Smooth muscle cell (in vitro differentiated cells): ENCODE measurements around the gene GOLGA1. TPM values are rescaled to one million over a fixed set of nuclear protein-coding genes. Genes with fewer than 3 reads are reported as not detected.

Source experiments
- DNase-seq: peaks from one replicate; lab custom pipeline; 2025; ENCODE audit not compliant: unreplicated experiment; lab: John Stamatoyannopoulos, UW
- H2AFZ ChIP-seq: fragments of 200-600 bp; sonication (generic); 2 replicates; pipeline ENCODE4 v1.6.0; 2016; ENCODE audit warnings: antibody characterized with exemption, low read depth, mild to moderate bottlenecking
- H3F3A ChIP-seq: fragments of 200-600 bp; sonication (generic); 2 replicates; pipeline ENCODE4 v1.6.0; 2017; ENCODE audit warnings: antibody characterized with exemption, low read depth
- H3K27ac ChIP-seq: fragments of 200-600 bp; sonication (generic); 2 replicates; pipeline ENCODE4 v1.5.1; 2016; ENCODE audit warnings: low read depth, mild to moderate bottlenecking
- H3K27me3 ChIP-seq: fragments of 200-600 bp; sonication (generic); 2 replicates; pipeline ENCODE4 v1.6.1; 2016; ENCODE audit warnings: low read depth, mild to moderate bottlenecking
- H3K36me3 ChIP-seq: fragments of 200-600 bp; sonication (generic); 2 replicates; pipeline ENCODE4 v1.5.1; 2016; ENCODE audit warnings: low read depth
- H3K4me1 ChIP-seq: fragments of 200-600 bp; sonication (generic); 2 replicates; pipeline ENCODE4 v1.5.1; 2016; ENCODE audit warnings: low read depth
- H3K4me2 ChIP-seq: fragments of 200-600 bp; sonication (generic); 2 replicates; pipeline ENCODE4 v1.6.0; 2016; ENCODE audit warnings: mild to moderate bottlenecking
- H3K4me3 ChIP-seq: fragments of 200-600 bp; sonication (generic); 2 replicates; pipeline ENCODE4 v1.5.1; 2016; ENCODE audit warnings: mild to moderate bottlenecking
- H3K79me2 ChIP-seq: fragments of 200-600 bp; sonication (generic); 2 replicates; pipeline ENCODE4 v1.6.0; 2016; ENCODE audit warnings: low read depth, mild to moderate bottlenecking
- H3K9ac ChIP-seq: fragments of 200-600 bp; sonication (generic); 2 replicates; pipeline ENCODE4 v1.6.0; 2016; ENCODE audit warnings: low read depth
- H3K9me3 ChIP-seq: fragments of 200-600 bp; sonication (generic); replicated peaks from 2 replicates; pipeline ENCODE4 v1.5.1; 2016; ENCODE audit warnings: low read depth
- H4K20me1 ChIP-seq: fragments of 200-600 bp; sonication (generic); 2 replicates; pipeline ENCODE4 v1.6.0; 2016; ENCODE audit warnings: low read depth
- CTCF ChIP-seq: fragments of 200-600 bp; sonication (generic); IDR thresholded peaks from 2 replicates; pipeline ENCODE4 v1.5.1; 2017; ENCODE audit warnings: borderline replicate concordance, mild to moderate bottlenecking, antibody characterized with exemption; ENCODE audit not compliant: insufficient read depth, poor library complexity, severe bottlenecking
- WGBS: methylation state at CpG from one replicate; pipeline ENCODE4 v1.1.7; 2016; ENCODE audit warnings: low lambda C conversion rate; 5-methylcytosine and 5-hydroxymethylcytosine counted together
- polyA plus RNA-seq: library from polyadenylated mRNA; unstranded; fragments of >200 nt; fragmentation: Nextera tagmentation; extraction: Ambion mirVana; gene quantifications from 2 replicates; pipeline ENCODE4 v1.2.1, GENCODE V29; 2016
- total RNA-seq: library from RNA; depleted of rRNA; stranded (reverse); fragments of >200 nt; gene quantifications from 2 replicates; pipeline ENCODE4 v1.2.3, GENCODE V29; 2014

Gene GOLGA1
- total and polyA plus RNA-seq, 2 experiments from 2014 or later: 6.8 to 11.0 TPM

- Histone ChIP-seq H3K4me1 (no peaks in the 10 kb centered on the region), H3K9ac (no peak overlapping the region), H2AFZ (no peak overlapping the region), H3K4me3 (no peak overlapping the region), H3K4me2 (no peak overlapping the region), H3K27me3 (no peaks in the 10 kb centered on the region), H3K9me3 (no peaks in the 10 kb centered on the region), H3K27ac (no peak overlapping the region), H3K36me3 (no peaks in the 10 kb centered on the region), H3F3A (no peaks in the 10 kb centered on the region), H4K20me1 (no peaks in the 10 kb centered on the region), H3K79me2 (no peaks in the 10 kb centered on the region)
- no peak for TF ChIP-seq CTCF
- DNase-seq: no peak
- 48% methylated on average over 2 of the region's 2 CpGs for WGBS
These were observed 34.2 kb upstream of the GOLGA1 start for GRCh38 chr9:124975131-124975530.

- no peak overlapping the region for H3K9ac ChIP-seq
- H3K79me2 ChIP-seq: no peaks in the 10 kb centered on the region
- no peak overlapping the region for H3K4me2 ChIP-seq
- no peaks in the 10 kb centered on the region for H4K20me1 ChIP-seq
- H3K27ac ChIP-seq: no peak overlapping the region
- WGBS: 82% methylated on average over 6 of the region's 6 CpGs
- DNase-seq: no peak
- H3K27me3 ChIP-seq: no peaks in the 10 kb centered on the region
- H3K9me3 ChIP-seq: no peaks in the 10 kb centered on the region
- no peak overlapping the region for H2AFZ ChIP-seq
- no peaks in the 10 kb centered on the region for H3K36me3 ChIP-seq
- H3K4me3 ChIP-seq: no peak overlapping the region
- H3F3A ChIP-seq: no peaks in the 10 kb centered on the region
- no peaks in the 10 kb centered on the region for H3K4me1 ChIP-seq
- TF ChIP-seq CTCF: no peak
These were observed 32.9 kb upstream of the GOLGA1 start for GRCh38 chr9:124973807-124974206.

GRCh38 chr9:124972241-124972770 lies 31.4 kb upstream of the GOLGA1 start:
- WGBS: 97% methylated on average over 2 of the region's 2 CpGs
- Histone ChIP-seq H3K4me3 (no peak overlapping the region), H3K79me2 (no peaks in the 10 kb centered on the region), H2AFZ (no peak overlapping the region), H3K4me2 (no peak overlapping the region), H4K20me1 (no peaks in the 10 kb centered on the region), H3F3A (no peaks in the 10 kb centered on the region), H3K9me3 (no peaks in the 10 kb centered on the region), H3K27me3 (no peaks in the 10 kb centered on the region), H3K36me3 (no peaks in the 10 kb centered on the region), H3K27ac (no peak overlapping the region), H3K9ac (no peak overlapping the region), H3K4me1 (no peaks in the 10 kb centered on the region)
- DNase-seq: no peak
- TF ChIP-seq CTCF: no peak

- Histone ChIP-seq H3K36me3 (no peaks in the 10 kb centered on the region), H3K9me3 (no peaks in the 10 kb centered on the region), H4K20me1 (no peaks in the 10 kb centered on the region), H3K4me2 (no peak overlapping the region), H2AFZ (no peak overlapping the region), H3K27ac (no peak overlapping the region), H3F3A (no peaks in the 10 kb centered on the region), H3K79me2 (no peaks in the 10 kb centered on the region), H3K4me1 (no peaks in the 10 kb centered on the region), H3K27me3 (no peaks in the 10 kb centered on the region), H3K4me3 (no peak overlapping the region), H3K9ac (no peak overlapping the region)
- DNase-seq: no peak
- WGBS: 84% methylated on average over 2 of the region's 2 CpGs
- TF ChIP-seq CTCF: no peak
These were observed 28.5 kb upstream of the GOLGA1 start for GRCh38 chr9:124969401-124969800.
